SIG-M5 treated with dmso at 0.1 percent for 504 hours (cell line): ENCODE data around the gene AGPAT3.

ENCODE experiments used
- DNase-seq: peaks from one replicate; lab custom pipeline; 2025; ENCODE audit not compliant: unreplicated experiment; lab: John Stamatoyannopoulos, UW

Gene AGPAT3

GRCh38 chr21:43921571-43921978, 56.6 kb downstream of the AGPAT3 start:
- no peak for DNase-seq

GRCh38 chr21:43921979-43922945, 57.2 kb downstream of the AGPAT3 start:
- DNase-seq: no peak

- no peak for DNase-seq
These were observed 57.9 kb downstream of the AGPAT3 start for GRCh38 chr21:43922949-43923348.

- no peak for DNase-seq
These were observed 58.4 kb downstream of the AGPAT3 start for GRCh38 chr21:43923391-43923790.

GRCh38 chr21:43924421-43925095, 59.5 kb downstream of the AGPAT3 start:
- no peak for DNase-seq

GRCh38 chr21:43925096-43925481, 60.1 kb downstream of the AGPAT3 start:
- no peak for DNase-seq

GRCh38 chr21:43925609-43926008, 60.6 kb downstream of the AGPAT3 start:
- DNase-seq: no peak

- no peak for DNase-seq
These were observed 61.2 kb downstream of the AGPAT3 start for GRCh38 chr21:43926196-43926595.

- DNase-seq: no peak
These were observed 62.7 kb downstream of the AGPAT3 start for GRCh38 chr21:43927591-43928221.

- DNase-seq: no peak
These were observed 63.5 kb downstream of the AGPAT3 start for GRCh38 chr21:43928222-43929125.

GRCh38 chr21:43929217-43929971, 64.4 kb downstream of the AGPAT3 start:
- DNase-seq: no peak

- no peak for DNase-seq
These were observed 65.2 kb downstream of the AGPAT3 start for GRCh38 chr21:43930074-43930847.

GRCh38 chr21:43930848-43931375, 65.9 kb downstream of the AGPAT3 start:
- DNase-seq: no peak

- DNase-seq: no peak
These were observed 66.5 kb downstream of the AGPAT3 start for GRCh38 chr21:43931489-43931888.

- DNase-seq: no peak
These were observed 67.0 kb downstream of the AGPAT3 start for GRCh38 chr21:43932005-43932404.

GRCh38 chr21:43933199-43933598, 68.2 kb downstream of the AGPAT3 start:
- DNase-seq: no peak

GRCh38 chr21:43933680-43934079, 68.7 kb downstream of the AGPAT3 start:
- no peak for DNase-seq

- DNase-seq: no peak
These were observed 69.1 kb downstream of the AGPAT3 start for GRCh38 chr21:43934116-43934515.
